ENCODE results near the gene TRPM1.

DNA sequence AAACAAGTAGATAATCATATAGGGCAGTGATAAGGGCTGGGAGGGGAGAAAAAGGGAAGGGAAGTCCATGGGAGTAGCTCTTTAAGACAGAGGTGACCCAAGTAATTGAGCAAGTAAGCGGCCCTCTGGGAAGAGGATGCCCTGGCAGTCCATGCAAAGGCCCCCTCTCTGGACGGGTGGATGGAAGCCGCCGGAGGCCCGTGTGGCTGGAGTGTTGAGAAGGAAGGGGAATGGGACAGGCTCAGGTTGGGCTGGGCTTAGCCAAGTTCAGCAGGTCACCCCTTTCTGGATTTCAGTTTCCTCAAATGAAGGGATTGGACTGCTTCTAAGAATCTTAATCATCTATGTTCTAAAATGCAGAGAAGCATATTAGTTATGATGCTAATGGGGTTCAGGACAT is 32.4 kb upstream of the TRPM1 start:
- TF ChIP-seq, protein P1, sequence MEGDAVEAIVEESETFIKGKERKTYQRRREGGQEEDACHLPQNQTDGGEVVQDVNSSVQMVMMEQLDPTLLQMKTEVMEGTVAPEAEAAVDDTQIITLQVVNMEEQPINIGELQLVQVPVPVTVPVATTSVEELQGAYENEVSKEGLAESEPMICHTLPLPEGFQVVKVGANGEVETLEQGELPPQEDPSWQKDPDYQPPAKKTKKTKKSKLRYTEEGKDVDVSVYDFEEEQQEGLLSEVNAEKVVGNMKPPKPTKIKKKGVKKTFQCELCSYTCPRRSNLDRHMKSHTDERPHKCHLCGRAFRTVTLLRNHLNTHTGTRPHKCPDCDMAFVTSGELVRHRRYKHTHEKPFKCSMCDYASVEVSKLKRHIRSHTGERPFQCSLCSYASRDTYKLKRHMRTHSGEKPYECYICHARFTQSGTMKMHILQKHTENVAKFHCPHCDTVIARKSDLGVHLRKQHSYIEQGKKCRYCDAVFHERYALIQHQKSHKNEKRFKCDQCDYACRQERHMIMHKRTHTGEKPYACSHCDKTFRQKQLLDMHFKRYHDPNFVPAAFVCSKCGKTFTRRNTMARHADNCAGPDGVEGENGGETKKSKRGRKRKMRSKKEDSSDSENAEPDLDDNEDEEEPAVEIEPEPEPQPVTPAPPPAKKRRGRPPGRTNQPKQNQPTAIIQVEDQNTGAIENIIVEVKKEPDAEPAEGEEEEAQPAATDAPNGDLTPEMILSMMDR (conservative IDR thresholded peaks at IDR 0.05 in 1 of 2, IDR thresholded peaks at IDR 0.05 in 1 of 2; ENCODE audit: low read depth in 1 of 2, low read length in 2 of 2): no peak
- no peak for TF ChIP-seq EZH2 (IDR thresholded peaks at IDR 0.05; ENCODE audit: low read length, missing control alignments)

Data from fibroblast of lung (primary cell).